Cardiac muscle cell (in vitro differentiated cells and primary cell): ENCODE measurements around the gene MUSTN1. TPM values are rescaled to one million over a fixed set of nuclear protein-coding genes. Genes with fewer than 3 reads are reported as not detected.

Experiments
- DNase-seq, 2 donors: peaks; one replicate each; pipeline versions ENCODE4 v3.0.0 to v3.0.0-alpha.2; 2010 to 2017; ENCODE audit warnings: low read depth in 1 of 2, low spot score in 1 of 2
- H3K27ac ChIP-seq: fragments of 200-600 bp; sonication (generic); 2 replicates; pipeline ENCODE4 v1.5.1; 2016
- H3K27me3 ChIP-seq: fragments of 200-600 bp; sonication (generic); 2 replicates; pipeline ENCODE4 v1.6.0; 2016; ENCODE audit warnings: control low read depth
- H3K36me3 ChIP-seq: fragments of 200-600 bp; sonication (generic); 2 replicates; pipeline ENCODE4 v1.5.1; 2016; ENCODE audit warnings: control low read depth
- H3K4me1 ChIP-seq: fragments of 200-600 bp; sonication (generic); 2 replicates; pipeline ENCODE4 v1.8.1; 2017; ENCODE audit warnings: low read depth, mild to moderate bottlenecking, mixed run types
- H3K4me3 ChIP-seq: fragments of 200-600 bp; sonication (generic); 2 replicates; pipeline ENCODE4 v1.5.1; 2016; ENCODE audit warnings: mild to moderate bottlenecking
- H3K9me3 ChIP-seq: fragments of 200-600 bp; sonication (generic); 2 replicates; pipeline ENCODE4 v1.5.1; 2017; ENCODE audit warnings: low read depth, mild to moderate bottlenecking, control low read depth
- polyA plus RNA-seq: library from polyadenylated mRNA; unstranded; fragments of >200 nt; fragmentation: Nextera tagmentation; extraction: Ambion mirVana; gene quantifications from 2 replicates; pipeline ENCODE4 v1.2.1, GENCODE V29; 2016
- total RNA-seq: library from RNA; depleted of rRNA; stranded (reverse); fragments of >200 nt; gene quantifications from 2 replicates; pipeline ENCODE4 v1.2.3, GENCODE V29; 2016
- TF ChIP-seq, protein P1 (sequence below): IDR thresholded peaks from 2 replicates; pipeline ENCODE4 v1.5.1; 2012; ENCODE audit warnings: low read depth, mild to moderate bottlenecking, low read length

Gene MUSTN1
- total and polyA plus RNA-seq, 2 experiments from 2014 or later = not detected

- no peak overlapping the region for H3K4me3 ChIP-seq
Measured at GRCh38 chr3:52784931-52785590, 49.8 kb downstream of the MUSTN1 start.

DNA sequence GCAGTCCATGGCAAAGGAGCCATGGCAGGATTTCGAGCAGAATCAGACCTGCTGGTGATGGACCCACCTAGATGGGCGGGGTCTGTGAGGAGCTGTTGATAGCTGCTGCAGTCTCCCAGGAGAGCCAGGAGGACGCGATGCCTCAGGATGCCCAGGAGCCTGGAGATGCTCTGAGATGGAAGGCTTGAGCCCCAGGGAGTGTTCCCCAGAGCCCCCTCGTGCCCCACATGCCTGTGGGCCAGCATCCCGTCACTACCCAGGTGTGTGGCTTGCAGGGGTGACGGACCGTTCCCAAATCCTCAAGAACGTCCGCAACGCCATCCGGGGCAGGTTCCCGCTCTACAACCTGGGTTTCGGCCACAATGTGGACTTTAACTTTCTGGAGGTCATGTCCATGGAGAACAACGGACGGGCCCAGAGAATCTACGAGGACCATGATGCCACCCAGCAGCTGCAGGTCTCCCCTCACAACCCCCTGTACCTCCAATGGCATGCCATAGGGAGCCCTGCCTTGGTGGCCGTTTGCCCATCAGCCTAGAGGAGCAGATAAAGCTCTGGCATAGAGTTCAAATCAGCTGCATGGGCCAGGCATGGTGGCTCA is 50.7 kb downstream of the MUSTN1 start:
- TF ChIP-seq, protein P1, sequence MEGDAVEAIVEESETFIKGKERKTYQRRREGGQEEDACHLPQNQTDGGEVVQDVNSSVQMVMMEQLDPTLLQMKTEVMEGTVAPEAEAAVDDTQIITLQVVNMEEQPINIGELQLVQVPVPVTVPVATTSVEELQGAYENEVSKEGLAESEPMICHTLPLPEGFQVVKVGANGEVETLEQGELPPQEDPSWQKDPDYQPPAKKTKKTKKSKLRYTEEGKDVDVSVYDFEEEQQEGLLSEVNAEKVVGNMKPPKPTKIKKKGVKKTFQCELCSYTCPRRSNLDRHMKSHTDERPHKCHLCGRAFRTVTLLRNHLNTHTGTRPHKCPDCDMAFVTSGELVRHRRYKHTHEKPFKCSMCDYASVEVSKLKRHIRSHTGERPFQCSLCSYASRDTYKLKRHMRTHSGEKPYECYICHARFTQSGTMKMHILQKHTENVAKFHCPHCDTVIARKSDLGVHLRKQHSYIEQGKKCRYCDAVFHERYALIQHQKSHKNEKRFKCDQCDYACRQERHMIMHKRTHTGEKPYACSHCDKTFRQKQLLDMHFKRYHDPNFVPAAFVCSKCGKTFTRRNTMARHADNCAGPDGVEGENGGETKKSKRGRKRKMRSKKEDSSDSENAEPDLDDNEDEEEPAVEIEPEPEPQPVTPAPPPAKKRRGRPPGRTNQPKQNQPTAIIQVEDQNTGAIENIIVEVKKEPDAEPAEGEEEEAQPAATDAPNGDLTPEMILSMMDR = no peak
- DNase-seq = no peak
- Histone ChIP-seq H3K27me3 (peaks cover 8% of the 10 kb centered on the region), H3K4me1 (no peaks in the 10 kb centered on the region), H3K27ac (no peak overlapping the region), H3K9me3 (no peaks in the 10 kb centered on the region), H3K4me3 (no peak overlapping the region), H3K36me3 (no peaks in the 10 kb centered on the region)

More at GRCh38 chr3:52784931-52785590, 49.8 kb downstream of the MUSTN1 start:
- H3K4me1 ChIP-seq = no peaks in the 10 kb centered on the region
- no peaks in the 10 kb centered on the region for H3K9me3 ChIP-seq
- DNase-seq = no peak
- peaks cover 8% of the 10 kb centered on the region for H3K27me3 ChIP-seq
- H3K27ac ChIP-seq = no peak overlapping the region
- TF ChIP-seq, protein P1 = no peak
- H3K36me3 ChIP-seq = no peaks in the 10 kb centered on the region

GRCh38 chr3:52783211-52783555 is 51.6 kb downstream of the MUSTN1 start:
- Histone ChIP-seq H3K4me3 (no peak overlapping the region), H3K36me3 (no peaks in the 10 kb centered on the region), H3K9me3 (no peaks in the 10 kb centered on the region), H3K27ac (no peak overlapping the region), H3K27me3 (peaks cover 8% of the 10 kb centered on the region), H3K4me1 (no peaks in the 10 kb centered on the region)
- no peak for DNase-seq
- TF ChIP-seq, protein P1 = no peak

Other genes with a start within 250 kb of the MUSTN1 start
- 48.8 and 76.2 TPM in 2 replicates for gene PBRM1, start 149.1 kb downstream of the MUSTN1 start, total RNA-seq
- gene PBRM1, start 149.1 kb downstream of the MUSTN1 start, polyA plus RNA-seq = 64.0 and 66.4 TPM in 2 replicates
- 53.8 and 57.3 TPM in 2 replicates for gene GNL3, start 149.0 kb downstream of the MUSTN1 start, total RNA-seq
- gene GNL3, start 149.0 kb downstream of the MUSTN1 start, polyA plus RNA-seq = 83.2 and 92.2 TPM in 2 replicates
- 75.4 and 85.0 TPM in 2 replicates for gene GLT8D1, start 129.2 kb downstream of the MUSTN1 start, total RNA-seq
- gene GLT8D1, start 129.2 kb downstream of the MUSTN1 start, polyA plus RNA-seq = 74.2 and 75.4 TPM in 2 replicates
- 103 and 173 TPM in 2 replicates for gene SPCS1, start 128.9 kb downstream of the MUSTN1 start, total RNA-seq
- 217 and 234 TPM in 2 replicates for gene SPCS1, start 128.9 kb downstream of the MUSTN1 start, polyA plus RNA-seq
- 14.7 and 22.5 TPM in 2 replicates for gene NEK4, start 64.1 kb downstream of the MUSTN1 start, total RNA-seq
- 11.2 and 12.4 TPM in 2 replicates for gene NEK4, start 64.1 kb downstream of the MUSTN1 start, polyA plus RNA-seq
- not detected in 2 replicates for gene ITIH1, start 57.4 kb downstream of the MUSTN1 start, total RNA-seq
- gene ITIH1, start 57.4 kb downstream of the MUSTN1 start, polyA plus RNA-seq = 0.20 TPM in 1 of 2 replicates, not detected in the other
- 0.06 TPM in 1 of 2 replicates, not detected in the other for gene ITIH3, start 40.2 kb downstream of the MUSTN1 start, total RNA-seq
- 0.88 TPM in 1 of 2 replicates, not detected in the other for gene ITIH3, start 40.2 kb downstream of the MUSTN1 start, polyA plus RNA-seq
- gene ITIH4, start 4.3 kb downstream of the MUSTN1 start, total RNA-seq = 2.3 and 2.9 TPM in 2 replicates
- 1.7 and 2.0 TPM in 2 replicates for gene ITIH4, start 4.3 kb downstream of the MUSTN1 start, polyA plus RNA-seq
- 9.0 and 17.4 TPM in 2 replicates for gene STIMATE, start 62.5 kb upstream of the MUSTN1 start, total RNA-seq
- 4.8 and 7.3 TPM in 2 replicates for gene STIMATE, start 62.5 kb upstream of the MUSTN1 start, polyA plus RNA-seq
- gene SFMBT1, start 211.1 kb upstream of the MUSTN1 start, total RNA-seq = 3.1 and 6.1 TPM in 2 replicates
- gene SFMBT1, start 211.1 kb upstream of the MUSTN1 start, polyA plus RNA-seq = 3.4 and 4.2 TPM in 2 replicates